Choroid plexus epithelial cell (primary cell): Measurements from ENCODE around the gene MLLT3.

Source experiments
- DNase-seq: peaks from one replicate; pipeline ENCODE4 v3.0.0-alpha.2; 2010; ENCODE audit warnings: low read depth
- H3K4me3 ChIP-seq: 2 replicates; pipeline ENCODE4 v1.5.1; 2011; ENCODE audit warnings: low read depth, mild to moderate bottlenecking, control low read depth, low read length, moderate library complexity
- CTCF ChIP-seq: conservative IDR thresholded peaks from 2 replicates; pipeline ENCODE4 v1.5.1; 2011; ENCODE audit warnings: low read depth, mild to moderate bottlenecking, control low read depth, inconsistent platforms, low read length, moderate library complexity

The MLLT3 gene

GRCh38 chr9:20418485-20418884, 203.8 kb downstream of the MLLT3 start:
- no peak for DNase-seq
- TF ChIP-seq CTCF, result no peak
- H3K4me3 ChIP-seq, result no peak overlapping the region

- no peak for TF ChIP-seq CTCF
- H3K4me3 ChIP-seq, result no peak overlapping the region
- no peak for DNase-seq
Measured at GRCh38 chr9:20417373-20418080, 204.8 kb downstream of the MLLT3 start.

- DNase-seq, result no peak
- no peak overlapping the region for H3K4me3 ChIP-seq
- no peak for TF ChIP-seq CTCF
Measured at GRCh38 chr9:20414150-20414549, 208.1 kb downstream of the MLLT3 start.

GRCh38 chr9:20409321-20410092, 212.8 kb downstream of the MLLT3 start:
- no peak for DNase-seq
- TF ChIP-seq CTCF, result no peak
- H3K4me3 ChIP-seq, result no peak overlapping the region

GRCh38 chr9:20408513-20408912, 213.8 kb downstream of the MLLT3 start:
- no peak for TF ChIP-seq CTCF
- DNase-seq, result no peak
- H3K4me3 ChIP-seq, result no peak overlapping the region

DNA sequence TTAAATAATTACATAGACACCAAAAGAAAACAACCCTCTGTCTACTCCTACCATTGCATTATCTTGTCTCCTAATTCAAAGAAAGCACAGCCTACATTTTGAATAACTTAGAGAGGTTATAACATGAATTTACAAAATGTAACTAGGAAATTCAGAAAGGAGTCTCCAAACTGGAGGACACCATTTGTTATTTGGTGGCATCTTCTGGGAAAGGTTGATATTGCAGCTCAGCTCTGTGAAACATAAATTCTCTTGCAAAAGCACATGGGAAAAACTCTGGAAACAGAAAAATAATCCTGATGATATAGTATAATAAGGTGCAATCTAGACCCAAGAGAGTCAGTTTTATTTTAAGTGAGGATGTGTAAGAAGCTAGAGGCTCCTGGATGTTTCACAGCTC, 215.3 kb downstream of the MLLT3 start:
- H3K4me3 ChIP-seq, result no peak overlapping the region
- TF ChIP-seq CTCF, result peak; percentile 29
- DNase-seq, result peak; percentile 30
